Brain microvascular endothelial cell (primary cell): ENCODE measurements around the gene PIK3CA.

Experiments used
- DNase-seq: peaks from one replicate; pipeline ENCODE4 v3.0.0-alpha.2; 2020
- H3K27ac ChIP-seq: fragments of 250-450 bp; sonication (Bioruptor Pico); 2 replicates; pipeline ENCODE4 v1.5.1; 2020; ENCODE audit warnings: mild to moderate bottlenecking, moderate library complexity
- H3K27me3 ChIP-seq: fragments of 250-450 bp; sonication (Bioruptor Pico); replicated peaks from 2 replicates; pipeline ENCODE4 v1.5.1; 2020; ENCODE audit warnings: mild to moderate bottlenecking
- H3K36me3 ChIP-seq: fragments of 250-450 bp; sonication (Bioruptor Pico); replicated peaks from 2 replicates; pipeline ENCODE4 v1.5.1; 2020; ENCODE audit warnings: mild to moderate bottlenecking
- H3K4me3 ChIP-seq: 2 replicates; pipeline ENCODE4 v1.5.1; 2011; ENCODE audit warnings: low read depth, mild to moderate bottlenecking, control low read depth, low read length, moderate library complexity
- in situ Hi-C: cut with HindIII; loops from 2 replicates; pipeline ENCODE4 v1.10.0; 2017; ENCODE audit warnings: low sequenced_read_pairs, low pct_ligation_motif_present
- TF ChIP-seq, protein P1 (sequence below): IDR thresholded peaks from 2 replicates; pipeline ENCODE4 v1.5.1; 2011; ENCODE audit warnings: low read depth, mild to moderate bottlenecking, moderate library complexity, low read length, control low read depth, inconsistent platforms; ENCODE audit errors: missing control alignments

The PIK3CA gene

DNA sequence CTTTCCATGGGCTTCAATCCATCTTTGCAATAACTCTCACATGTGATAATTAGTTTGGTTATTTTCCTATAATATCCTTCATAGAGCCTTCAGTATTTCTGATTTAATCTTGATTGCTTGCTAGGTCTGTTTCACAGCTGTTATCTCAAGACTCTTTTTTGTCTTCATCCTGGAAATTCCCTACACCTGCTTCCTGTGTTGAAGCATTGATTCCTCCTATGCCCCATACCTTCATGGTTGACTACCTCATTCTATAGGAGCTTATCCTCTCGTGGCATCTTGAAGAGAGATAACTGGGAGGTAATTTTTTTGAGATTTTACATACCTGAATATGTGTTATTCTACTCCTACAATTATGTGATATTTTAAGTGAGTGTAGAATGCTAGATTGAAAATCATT, 26.7 kb downstream of the PIK3CA start:
- TF ChIP-seq, protein P1, sequence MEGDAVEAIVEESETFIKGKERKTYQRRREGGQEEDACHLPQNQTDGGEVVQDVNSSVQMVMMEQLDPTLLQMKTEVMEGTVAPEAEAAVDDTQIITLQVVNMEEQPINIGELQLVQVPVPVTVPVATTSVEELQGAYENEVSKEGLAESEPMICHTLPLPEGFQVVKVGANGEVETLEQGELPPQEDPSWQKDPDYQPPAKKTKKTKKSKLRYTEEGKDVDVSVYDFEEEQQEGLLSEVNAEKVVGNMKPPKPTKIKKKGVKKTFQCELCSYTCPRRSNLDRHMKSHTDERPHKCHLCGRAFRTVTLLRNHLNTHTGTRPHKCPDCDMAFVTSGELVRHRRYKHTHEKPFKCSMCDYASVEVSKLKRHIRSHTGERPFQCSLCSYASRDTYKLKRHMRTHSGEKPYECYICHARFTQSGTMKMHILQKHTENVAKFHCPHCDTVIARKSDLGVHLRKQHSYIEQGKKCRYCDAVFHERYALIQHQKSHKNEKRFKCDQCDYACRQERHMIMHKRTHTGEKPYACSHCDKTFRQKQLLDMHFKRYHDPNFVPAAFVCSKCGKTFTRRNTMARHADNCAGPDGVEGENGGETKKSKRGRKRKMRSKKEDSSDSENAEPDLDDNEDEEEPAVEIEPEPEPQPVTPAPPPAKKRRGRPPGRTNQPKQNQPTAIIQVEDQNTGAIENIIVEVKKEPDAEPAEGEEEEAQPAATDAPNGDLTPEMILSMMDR, result no peak
- Histone ChIP-seq H3K36me3 (no peaks in the 10 kb centered on the region), H3K27ac (no peak overlapping the region), H3K4me3 (no peak overlapping the region), H3K27me3 (no peaks in the 10 kb centered on the region)
- in situ Hi-C loops, result no loop called here
- DNase-seq, result no peak

DNA sequence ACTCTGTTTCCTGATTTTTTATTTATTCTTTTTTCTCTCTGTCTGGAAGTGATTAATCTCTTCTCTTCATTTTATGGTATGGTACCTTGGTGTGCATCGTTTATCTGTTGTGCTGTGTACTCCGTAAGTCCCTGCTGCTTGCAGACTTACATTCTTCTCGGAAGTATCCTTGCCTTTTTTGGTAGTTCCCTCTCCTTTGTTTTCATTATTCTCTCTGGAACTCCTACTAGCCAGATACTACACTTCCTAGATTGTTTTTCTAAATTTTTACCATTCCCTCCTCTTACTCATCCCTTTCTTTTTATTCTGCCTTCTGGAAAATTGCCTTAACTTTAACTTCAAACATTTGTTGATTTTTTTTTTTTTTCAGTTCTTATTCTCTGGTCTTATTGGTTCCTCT, 27.2 kb downstream of the PIK3CA start:
- in situ Hi-C loops, result no loop called here

DNA sequence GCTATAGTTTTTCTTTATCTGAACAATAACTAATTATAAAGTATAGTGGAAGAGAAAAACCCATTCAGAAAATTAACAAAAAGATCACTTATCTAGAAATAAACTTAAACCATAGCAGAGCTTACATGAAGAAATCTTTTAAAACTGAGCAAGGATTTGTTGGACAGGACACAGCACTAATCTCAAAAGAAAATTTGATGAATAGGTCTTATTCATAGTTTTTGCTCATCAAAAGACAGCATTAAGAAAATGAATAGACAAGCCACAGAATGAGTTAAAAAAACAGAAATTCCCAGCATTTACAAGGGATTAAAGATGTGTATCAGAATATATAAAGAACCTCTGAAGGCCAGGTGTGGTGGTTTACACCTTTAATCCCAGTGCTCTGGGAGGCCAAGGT, 29.5 kb downstream of the PIK3CA start:
- TF ChIP-seq, protein P1, result no peak
- Histone ChIP-seq H3K4me3 (no peak overlapping the region), H3K36me3 (no peaks in the 10 kb centered on the region), H3K27me3 (no peaks in the 10 kb centered on the region), H3K27ac (no peak overlapping the region)
- in situ Hi-C loops, result no loop called here
- no peak for DNase-seq

More for the DNA sequence above, 27.2 kb downstream of the PIK3CA start:
- no peak for DNase-seq
- no peak overlapping the region for H3K27ac ChIP-seq
- H3K36me3 ChIP-seq, result no peaks in the 10 kb centered on the region
- TF ChIP-seq, protein P1, result no peak
- no peaks in the 10 kb centered on the region for H3K27me3 ChIP-seq
- no peak overlapping the region for H3K4me3 ChIP-seq

DNA sequence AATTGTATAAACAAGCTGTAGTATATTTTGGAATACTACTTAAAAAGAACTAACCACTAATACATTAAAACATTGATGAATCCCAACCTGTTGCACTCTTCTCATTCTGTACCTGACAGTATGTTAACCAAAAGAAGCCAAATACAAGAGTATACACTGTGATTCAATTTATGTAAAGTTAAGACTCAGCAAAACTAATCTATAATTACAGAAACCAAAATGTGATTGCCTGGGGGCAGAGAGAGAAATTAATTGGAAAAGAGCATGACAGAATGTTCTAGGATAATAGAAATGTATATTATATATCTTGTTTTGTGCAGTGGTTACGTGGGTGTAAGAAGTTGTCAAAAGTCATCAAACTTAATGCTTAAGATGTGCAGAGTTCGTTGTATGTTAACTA, 31.1 kb downstream of the PIK3CA start:
- DNase-seq, result no peak
- in situ Hi-C loops, result no loop called here
- H3K27ac ChIP-seq, result no peak overlapping the region
- no peak overlapping the region for H3K4me3 ChIP-seq
- no peaks in the 10 kb centered on the region for H3K36me3 ChIP-seq
- no peaks in the 10 kb centered on the region for H3K27me3 ChIP-seq
- TF ChIP-seq, protein P1, result no peak

DNA sequence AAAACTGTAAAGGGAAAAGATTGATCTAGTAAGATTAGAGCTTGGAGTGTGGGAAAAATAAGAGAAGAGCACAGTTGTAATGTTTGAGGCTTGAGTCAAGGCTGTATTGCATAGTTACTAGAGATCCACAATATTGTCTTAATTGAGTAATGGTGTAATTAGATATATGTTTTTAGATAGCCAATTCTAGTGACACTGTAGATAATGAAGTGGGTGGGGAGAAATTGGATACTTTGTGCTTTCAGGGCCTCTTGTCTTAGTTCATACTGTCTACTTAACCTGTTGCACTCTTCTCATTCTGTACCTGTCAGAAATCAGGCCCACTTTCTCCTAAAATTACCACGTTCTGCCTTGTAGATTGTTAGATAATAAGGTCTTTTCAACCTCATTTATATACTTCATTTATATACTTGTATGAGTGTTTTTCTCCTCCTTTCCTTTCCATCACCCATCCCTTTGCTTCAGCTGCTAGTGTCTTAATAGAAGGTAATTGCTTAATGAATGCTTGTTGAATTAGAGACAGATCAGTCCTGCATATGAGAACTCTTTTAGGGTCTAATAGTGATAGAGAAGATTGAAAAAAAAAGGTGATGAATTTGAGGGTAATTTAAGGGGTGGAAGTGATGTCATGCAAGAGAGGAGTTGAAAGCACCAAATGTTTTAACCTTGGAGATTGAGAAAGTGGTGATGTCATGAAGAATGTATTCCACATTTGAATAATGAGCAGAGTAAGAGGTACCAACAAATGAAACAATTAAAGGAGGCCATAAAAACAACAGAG, 32.0 kb downstream of the PIK3CA start:
- Histone ChIP-seq H3K27me3 (no peaks in the 10 kb centered on the region), H3K4me3 (no peak overlapping the region), H3K27ac (peak overlapping the region; percentile 90), H3K36me3 (no peaks in the 10 kb centered on the region)
- no peak for DNase-seq
- TF ChIP-seq, protein P1, result no peak
- in situ Hi-C loops, result no loop called here

DNA sequence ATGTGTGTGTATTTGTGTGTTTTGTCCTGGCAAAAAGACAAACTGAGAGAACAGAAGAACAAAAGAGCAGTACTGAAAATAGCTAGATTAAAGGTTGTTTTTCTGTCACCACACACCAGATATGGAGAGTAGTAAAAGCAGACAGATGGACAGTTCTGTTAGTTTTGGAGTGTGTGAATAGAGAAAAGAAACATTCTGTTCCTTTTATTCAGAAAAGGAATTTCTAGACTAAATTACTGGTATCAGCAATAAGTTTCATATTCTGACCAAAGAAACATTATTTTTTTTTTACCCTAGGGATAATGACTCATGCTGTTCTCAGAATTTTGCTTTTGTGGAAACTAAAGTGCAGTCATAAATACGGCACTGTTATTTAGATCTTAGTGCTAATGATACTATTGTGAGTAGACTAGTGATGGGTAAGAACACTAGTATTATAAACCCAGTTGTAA, 32.9 kb downstream of the PIK3CA start:
- in situ Hi-C loops, result no loop called here
- no peaks in the 10 kb centered on the region for H3K36me3 ChIP-seq
- TF ChIP-seq, protein P1, result no peak
- DNase-seq, result no peak
- H3K27ac ChIP-seq, result peak overlapping the region; percentile 90
- no peaks in the 10 kb centered on the region for H3K27me3 ChIP-seq
- H3K4me3 ChIP-seq, result no peak overlapping the region
